Stimulated activated CD8-positive, alpha-beta memory T cell treated with anti-CD3 and anti-CD28 coated beads, Interleukin-15, amount 100 ng/mL, for 4 hours (primary cell): Measurements from ENCODE around the gene ANKRD49.
"Not testable (repeated sequence)": the region's sequence is repeated elsewhere in the genome, so short reads cannot be mapped to it uniquely, and the experiment has no call there.

Experiments used
- DNase-seq, 2 donors: peaks; one replicate each; pipeline ENCODE4 v3.0.0-alpha.2; 2020; ENCODE audit warnings: low read depth in 2 of 2

The ANKRD49 gene

DNA sequence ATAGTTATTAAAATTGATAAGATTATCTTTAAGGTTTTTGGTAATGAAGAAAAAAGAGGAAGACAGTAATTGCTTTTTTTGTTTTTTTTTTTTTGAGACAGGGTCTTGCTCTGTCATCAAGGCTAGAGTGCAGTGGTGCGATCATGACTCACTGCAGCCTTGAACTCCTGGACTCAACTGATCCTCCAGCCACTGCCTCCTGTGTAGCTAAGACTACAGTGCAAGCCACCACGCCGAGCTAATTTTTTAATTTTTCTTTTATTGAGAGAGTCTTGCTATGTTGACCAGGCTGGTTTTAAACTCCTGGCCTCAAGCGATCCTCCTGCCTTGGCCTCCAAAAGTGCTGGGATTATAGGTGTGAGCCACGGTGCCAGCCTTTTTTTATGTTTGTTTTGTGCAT, 12.7 kb downstream of the ANKRD49 start:
- not testable (repeated sequence) for DNase-seq

DNA sequence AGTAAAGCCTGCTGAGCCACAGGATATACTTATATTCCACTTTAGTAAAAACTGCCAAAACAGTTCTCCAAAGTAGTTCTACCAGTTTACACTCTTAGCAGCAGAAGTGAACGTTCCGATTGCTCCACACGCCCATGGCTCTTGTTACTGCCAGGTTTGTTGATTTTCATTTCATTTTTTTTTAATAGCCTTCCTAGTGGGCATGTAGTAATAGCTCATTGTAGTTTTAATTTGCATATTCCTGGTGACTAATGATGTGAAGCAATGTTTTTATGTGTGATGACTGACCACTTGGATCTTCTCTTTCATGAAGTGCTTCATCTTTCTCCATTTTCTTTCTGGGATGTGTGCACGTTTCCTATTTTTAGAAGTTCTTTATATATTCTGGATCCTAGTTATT, 13.7 kb downstream of the ANKRD49 start:
- DNase-seq: no peak

DNA sequence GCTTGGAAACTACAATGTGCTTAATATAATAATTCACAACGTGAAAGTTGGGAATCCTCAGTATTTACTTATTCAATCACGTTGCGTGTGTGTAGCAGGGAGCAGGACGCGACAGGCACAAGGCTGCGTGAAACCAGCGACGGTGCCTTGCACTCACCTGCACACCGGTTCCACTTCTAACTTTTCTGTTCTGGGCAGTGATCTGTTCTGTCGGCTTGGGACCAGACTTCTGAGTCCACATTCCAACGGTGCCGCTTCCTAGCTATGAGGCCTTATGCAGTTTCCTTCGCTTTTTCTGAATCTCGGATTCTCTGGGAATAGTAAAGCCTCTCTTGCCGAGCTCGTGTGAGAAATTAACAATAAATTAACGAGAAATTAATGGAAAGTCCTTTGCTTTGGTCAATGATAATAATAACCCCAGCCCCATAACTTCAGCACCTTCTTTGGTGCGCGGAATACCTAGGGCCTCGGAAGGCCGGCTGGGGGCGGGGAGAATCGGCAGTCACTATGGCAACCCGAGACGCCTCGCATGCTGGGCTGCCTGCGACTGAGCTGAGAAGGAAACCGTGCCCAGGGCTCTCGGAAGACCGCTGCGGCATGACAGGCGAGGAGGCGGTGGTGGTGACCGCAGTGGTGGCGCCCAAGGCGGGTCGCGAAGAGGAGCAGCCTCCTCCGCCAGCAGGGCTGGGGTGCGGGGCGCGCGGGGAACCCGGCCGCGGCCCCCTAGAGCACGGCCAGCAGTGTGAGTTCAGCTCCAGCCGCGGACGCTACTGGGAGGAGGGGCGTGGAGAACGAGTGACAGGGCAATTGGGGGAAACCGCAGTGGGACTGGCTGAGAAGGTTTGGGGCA, 18.4 kb downstream of the ANKRD49 start, which contains the start of gene C11orf97:
Gene C11orf97, plus strand, starts transcription at position 530 of the 850 bp plus-strand sequence. Its CDS starts 68 bp downstream, at position 598.
- DNase-seq: peak; percentile 19 to 31

DNA sequence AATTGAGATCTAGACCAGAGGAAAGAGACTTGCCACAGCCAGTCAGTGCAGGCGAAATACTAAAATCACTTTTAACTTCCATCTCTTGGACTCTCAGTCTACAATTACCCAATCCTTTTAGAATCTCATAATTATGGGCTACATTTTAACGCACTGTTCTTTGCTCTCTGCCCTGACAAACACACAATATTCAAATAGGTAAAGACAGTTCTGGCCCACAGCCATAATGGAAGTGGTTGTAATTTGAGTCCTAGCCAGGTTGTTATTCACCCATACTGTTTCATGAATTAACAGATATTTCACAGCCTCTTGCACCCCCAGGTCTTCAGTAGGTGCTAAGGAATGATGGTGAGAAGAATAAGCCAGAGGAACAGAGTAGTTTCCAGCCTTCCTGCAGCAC, 19.3 kb downstream of the ANKRD49 start:
- DNase-seq: no peak

DNA sequence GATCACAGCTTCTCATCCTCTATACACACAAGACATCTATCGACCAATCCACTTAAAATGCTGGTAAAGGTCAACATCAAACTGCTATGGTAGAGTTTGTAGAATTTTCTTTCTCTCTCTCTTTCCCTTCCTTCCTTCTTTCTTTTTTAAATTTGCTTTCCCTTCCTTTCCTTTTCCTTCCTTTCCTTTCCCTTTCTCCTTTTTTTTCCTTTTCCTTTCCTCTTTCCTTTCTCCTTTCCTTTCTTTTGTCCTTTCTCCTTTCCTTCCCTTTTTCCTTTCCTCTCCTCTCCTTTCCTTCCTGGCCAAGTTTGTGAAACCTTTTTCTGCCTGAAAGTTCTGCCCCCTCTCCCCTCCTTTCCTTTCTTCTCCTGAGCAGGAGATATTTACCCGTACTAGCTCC, 21.6 kb downstream of the ANKRD49 start:
- DNase-seq: no peak

DNA sequence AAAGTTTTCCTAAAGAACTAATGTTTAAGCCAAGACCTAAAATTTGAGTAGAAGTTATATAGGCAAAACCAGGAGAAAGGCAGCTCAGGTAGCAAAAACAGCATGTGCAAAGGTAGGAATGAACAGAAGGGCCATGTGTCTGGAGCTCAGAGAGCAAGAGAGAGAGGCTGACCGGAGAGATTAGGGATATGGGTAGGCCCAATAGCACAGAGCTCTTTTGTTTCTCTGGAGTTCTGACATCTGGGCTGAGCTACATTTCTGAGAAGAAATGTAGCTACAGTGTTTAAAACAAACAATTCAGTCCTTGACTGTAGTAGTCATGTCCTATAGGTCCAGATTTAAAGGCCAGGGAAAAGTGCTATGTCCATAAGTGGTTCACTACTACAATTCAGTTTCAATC, 22.9 kb downstream of the ANKRD49 start:
- DNase-seq: no peak

DNA sequence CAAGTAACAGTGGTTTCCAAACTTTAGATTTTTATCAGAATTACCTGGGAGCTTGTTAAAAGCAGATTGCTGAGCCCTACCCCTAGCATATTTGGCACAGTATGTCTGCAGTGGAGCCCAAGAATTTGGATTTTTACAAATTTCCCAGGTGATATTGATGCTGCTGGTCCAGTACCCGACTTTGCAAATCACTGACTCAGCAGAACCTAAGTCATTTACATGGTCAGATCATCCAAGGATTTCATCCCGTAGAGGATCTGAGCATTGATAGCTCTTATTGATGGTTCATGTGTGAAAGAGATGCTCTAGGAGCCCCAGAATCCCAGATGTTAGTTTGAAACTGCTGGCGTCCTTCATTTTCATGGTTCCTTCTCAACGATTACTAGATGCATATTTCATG, 24.5 kb downstream of the ANKRD49 start:
- DNase-seq: no peak

DNA sequence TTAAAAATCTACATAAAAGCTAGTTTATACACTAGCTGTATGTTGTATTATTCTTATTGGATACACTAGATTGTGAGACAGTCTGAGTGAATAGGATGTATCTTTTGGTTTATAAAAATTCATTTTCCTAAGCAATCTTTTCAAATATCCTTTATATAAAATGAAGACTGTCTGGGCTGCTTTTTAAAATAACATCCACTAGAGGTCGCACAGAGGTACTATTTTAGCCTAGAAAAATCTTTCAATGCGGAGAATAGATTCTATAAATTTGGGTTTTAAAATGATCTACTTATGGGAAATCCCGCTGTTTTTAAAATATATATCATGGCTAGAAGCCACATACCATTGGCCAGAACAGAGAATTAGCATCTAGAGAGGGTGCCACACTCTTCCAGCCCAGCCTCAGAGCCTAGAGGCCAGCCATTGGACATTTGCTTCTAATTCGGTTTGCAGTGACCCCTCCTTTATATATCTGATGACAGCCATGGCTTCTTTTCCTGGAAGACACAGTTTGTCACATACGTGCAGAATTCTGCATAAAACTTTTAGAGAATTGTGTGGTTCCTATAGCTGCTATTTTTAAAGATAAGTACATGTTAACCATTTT, 25.8 kb downstream of the ANKRD49 start:
- DNase-seq: no peak

DNA sequence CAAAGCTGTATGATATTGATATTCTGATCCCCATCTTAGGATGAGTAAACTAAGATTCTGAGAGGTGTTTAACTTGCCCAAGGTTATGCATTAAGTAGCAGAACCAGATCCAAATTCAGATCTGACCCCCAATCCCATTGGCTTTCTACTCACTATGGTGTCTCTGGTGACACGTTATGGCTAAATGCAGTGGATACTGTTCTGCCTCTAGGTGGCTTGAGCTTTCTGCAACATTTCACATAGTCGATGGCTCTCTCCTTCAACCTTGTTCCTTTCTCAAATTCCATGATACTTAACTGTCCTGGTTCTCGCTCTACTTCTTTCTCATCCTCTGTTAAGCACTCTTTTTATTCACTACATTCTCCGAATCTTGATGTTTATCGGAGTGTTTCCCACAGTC, 27.9 kb downstream of the ANKRD49 start:
- no peak for DNase-seq

DNA sequence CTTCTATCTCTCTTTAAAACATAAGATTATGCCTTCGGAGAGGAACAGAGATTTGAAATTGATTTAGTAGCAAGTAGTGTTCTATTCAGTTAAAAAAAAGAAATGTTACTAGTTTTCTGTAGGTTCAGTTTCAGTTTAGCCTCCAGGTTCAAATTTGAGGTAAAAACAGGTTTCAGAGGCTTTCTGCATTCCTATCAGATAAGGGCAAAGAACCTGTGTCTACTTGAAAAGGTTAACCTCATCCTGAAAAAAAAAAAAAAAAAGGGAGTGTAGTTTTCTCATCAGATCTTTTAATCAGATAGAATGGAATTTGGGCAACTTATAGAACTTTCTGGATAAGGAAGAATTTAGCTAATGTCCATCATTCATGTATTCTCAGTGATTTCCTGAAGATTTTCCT, 30.6 kb downstream of the ANKRD49 start:
- no peak for DNase-seq

DNA sequence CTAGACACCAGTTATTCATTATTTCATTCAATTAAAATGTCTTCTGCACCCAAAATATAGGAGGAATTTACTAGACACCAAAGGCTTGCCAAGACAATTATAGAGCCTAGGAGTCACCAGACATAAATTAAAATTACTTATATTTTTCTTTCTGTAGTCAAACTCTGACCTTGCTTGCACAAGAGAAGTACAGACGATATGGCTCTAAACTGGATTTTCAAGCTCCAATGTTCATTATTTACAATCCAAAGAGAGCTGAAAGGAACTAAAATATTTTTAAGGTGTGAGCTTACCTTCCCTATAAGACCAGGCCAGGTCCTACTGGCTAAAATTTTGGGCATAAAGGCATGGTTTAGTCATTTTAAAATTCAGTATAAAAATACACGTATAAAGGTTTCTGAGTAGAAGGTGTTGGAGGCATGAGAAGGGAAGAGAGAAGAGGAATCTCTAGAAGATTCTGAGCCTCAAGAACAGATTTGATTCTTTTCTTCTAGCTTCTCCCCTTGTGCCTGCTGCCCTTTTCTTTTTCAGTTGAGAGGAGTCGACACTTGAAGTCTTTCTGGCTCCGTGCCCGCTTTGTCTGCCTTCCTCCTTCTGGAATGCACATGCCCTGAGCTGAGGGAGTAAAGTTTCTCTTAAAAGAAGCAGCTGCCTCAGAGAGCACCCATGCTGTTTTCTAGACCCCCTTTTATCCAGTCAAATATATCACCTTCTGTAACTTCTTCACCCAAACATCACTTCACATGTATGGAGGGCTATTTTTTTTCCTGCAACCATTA, 32.0 kb downstream of the ANKRD49 start:
- DNase-seq: no peak

DNA sequence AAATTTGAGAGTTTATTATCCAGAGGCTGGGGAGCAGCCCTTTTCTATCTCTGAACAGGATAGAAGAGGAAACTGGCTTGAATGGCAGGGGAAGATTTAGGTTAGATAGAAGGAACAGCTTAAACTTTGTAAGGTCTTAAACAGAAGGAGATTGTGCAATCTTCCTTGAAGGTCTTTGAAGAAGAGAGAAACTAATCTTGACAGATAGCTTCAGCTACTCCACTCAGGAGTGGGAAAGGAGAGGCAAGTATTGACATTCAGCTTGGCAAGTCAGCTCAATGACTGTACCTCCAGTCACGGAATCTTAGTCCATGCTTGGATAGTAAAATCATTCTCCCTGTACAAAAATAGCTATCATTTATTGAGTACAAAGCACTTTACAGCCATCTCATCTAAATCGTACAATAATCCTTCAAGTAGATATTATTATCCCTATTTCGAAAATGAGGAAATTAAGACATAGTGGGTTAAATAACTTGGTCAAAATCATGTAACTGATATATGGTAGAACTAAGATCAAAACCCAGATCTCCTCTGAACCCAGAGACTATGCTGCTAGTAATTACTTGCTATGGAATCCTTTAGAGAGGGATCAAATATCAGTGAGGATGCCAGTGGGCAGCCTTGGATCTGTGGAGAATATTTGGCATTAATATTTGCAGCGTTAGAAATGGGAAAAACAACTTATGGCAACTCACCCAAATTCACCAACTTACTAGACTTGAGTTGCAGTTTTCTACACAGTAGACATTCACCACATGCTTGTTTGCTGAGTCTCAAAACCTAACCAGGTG, 33.1 kb downstream of the ANKRD49 start:
- DNase-seq: no peak

DNA sequence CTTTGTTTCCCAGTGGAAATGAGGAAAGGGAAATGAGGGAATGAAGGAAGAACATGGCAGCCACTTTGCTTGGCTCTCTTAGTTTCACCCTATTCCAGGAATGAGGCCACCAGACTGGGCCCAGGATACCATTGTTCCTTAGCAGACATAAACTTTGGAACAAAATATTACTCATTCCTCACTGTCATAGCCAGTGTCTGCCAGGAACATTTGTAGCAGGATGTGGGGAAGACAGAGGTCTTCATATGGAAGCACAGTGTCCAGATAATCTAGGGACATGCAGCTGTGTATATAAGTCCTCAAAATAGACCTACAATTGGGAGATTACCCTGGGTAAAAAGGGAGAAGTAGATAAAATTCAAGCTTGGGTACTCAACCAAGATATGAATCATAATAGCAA, 34.8 kb downstream of the ANKRD49 start:
- DNase-seq: no peak

DNA sequence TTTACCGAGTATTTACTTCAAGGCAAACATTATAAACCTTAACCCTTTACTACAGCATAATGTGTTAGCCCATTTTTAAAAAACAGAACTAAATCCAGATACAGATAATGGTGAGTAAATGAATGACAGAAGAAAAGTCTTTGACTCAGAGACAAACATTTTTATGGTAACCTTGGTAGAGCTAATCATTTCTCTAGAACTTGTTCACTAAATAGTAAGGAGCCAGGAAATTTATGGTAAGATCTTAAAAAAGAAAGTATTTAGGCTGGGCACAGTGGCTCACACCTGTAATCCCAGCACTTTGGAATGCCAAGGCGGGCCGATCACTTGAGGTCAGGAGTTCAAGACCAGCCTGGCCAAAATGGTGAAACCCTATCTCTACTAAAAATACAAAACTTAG, 38.4 kb downstream of the ANKRD49 start:
- DNase-seq: no peak

DNA sequence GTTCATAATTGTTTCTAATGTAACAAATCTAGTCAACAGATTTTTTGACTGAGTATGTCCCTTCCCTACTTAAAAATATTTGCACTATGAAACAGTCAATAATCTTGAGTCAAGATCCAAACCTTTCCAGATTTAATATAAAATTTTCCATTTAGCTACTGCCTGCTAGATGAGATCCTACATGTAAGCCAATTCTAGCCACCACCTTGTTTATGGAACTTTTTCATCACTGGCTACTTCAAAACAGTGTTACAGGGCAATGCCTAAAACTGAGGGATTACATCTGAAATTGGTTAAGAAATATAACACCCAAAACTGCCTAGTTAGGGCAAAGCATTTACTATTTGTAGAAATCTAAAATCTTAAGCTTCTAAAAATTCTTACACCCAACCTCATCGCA, 39.4 kb downstream of the ANKRD49 start:
- no peak for DNase-seq

DNA sequence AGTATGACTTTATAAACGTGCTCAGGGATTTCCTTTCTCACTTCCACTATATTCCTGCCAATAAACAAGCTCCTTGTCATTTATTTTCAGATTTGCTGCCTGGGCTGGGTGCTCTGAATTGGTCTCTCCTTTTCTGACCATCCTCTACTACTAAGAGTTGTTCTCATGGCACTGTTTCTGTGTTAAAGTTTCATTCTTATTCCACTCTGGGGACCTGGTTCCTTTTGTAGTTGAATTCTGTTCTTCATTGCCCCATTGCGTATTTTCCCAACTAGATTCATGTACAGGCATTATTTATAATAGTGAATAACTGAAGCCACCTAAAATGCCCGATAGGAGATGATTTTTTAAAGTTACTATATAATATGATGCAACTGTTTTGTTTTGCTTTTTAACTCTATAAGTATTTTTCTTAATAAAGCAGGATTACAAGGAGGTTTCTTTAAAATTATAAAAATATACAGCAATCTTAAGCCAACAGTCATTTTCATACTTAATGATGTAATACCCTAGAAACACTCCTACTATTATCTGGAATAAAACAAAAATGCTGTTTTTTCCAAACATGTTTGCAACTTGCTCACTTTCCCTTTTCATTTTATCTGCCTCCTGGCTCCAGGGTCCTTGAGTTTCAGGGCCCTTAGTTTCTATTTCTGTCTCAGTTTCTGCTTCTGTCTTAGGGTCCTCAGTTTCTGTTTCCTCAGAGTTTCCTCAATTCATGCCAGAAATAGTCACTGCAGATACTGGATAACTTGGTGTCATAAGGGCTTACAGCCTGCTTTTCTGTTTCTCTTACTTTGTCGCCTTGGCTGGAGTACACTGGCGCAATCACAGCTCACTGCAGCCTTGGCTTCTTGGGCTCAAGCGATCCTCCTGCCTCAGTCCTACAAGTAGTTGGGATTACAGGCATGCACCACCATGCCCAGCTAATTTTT, 40.2 kb downstream of the ANKRD49 start:
- no peak for DNase-seq

DNA sequence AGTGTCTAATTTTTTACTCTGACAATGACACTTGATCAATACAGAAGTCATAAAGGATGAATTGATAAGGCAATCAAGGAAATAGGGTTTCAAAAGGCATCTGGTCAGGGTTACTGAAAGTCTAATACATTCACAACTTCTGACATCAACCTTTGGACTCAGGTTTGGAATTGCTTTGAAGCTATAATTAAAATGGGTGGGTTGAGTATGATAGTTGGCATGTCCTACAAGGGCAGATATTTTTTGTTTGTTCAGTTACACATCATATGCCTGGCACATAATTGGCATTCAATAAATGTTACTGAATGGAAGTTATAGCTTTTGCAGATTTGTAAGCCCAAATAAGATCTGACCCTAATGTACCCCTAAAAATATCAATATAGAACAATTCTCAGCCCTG, 42.6 kb downstream of the ANKRD49 start:
- DNase-seq: no peak

DNA sequence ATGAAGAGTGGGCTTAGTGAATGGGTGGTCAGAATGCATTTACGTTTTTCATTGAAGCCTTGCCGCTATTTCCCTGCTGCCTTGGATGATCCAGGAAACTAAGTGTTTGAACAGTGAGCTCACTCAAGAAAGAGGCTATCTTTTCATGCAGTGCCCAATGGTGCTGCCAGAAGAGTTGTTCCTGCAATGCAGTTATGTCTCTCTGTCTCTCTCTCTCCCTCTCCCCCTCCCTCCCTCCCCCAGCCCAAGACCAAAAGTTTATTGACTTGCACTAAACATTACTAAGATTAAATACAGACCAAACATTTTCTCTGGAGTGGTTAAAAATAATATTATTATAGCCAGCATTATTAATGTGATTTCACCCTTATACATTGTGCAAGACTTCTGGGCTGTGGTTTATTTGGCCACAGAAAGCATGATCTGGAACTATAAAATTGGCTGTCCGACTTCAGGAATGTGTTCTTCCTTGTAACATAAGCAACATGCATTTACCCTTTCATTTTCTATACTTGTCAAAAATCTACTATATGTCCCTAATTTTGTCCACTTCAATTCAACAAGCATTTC, 43.3 kb downstream of the ANKRD49 start:
- DNase-seq: no peak

DNA sequence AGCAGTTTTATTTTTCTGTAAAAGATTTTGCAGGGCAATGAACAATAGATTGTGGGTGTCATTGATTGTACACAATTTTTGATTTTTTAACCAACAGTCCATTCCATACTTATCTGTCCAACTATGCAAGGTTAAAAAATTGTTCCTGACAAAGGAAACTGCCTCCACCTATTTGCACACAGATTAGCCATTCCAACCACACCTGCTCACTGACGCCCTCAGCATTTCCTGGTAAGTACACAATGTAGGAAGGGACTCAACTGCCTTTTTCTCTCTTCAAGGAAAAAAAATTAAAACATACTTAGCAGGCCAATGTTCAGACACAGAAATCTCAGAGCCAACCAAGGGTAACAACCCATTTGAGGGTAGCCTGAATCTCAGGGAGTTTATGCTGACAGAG, 45.6 kb downstream of the ANKRD49 start:
- DNase-seq: no peak
